SU-DHL-6 (cell line): ENCODE results near the gene ARHGAP8.

Source experiments
- H2AFZ ChIP-seq: fragments of 200-600 bp; sonication (generic); 2 replicates; pipeline ENCODE4 v1.6.1; 2014; ENCODE audit warnings: low read depth, mild to moderate bottlenecking, moderate library complexity, mixed read lengths, antibody characterized with exemption, low read length; ENCODE audit not compliant: severe bottlenecking
- H3F3A ChIP-seq: fragments of 200-600 bp; shearing (Covaris generic); 2 replicates; pipeline ENCODE4 v1.6.0; 2016; ENCODE audit warnings: antibody characterized with exemption, mild to moderate bottlenecking; ENCODE audit not compliant: insufficient read depth
- H3K27ac ChIP-seq: fragments of 200-600 bp; sonication (generic); 2 replicates; pipeline ENCODE4 v1.5.1; 2016; ENCODE audit warnings: low read depth, mild to moderate bottlenecking, low read length, moderate library complexity, mixed read lengths
- H3K27me3 ChIP-seq: fragments of 200-600 bp; sonication (generic), shearing (Covaris generic); 2 replicates; pipeline ENCODE4 v1.6.0; 2014; ENCODE audit warnings: mild to moderate bottlenecking, low read length
- H3K36me3 ChIP-seq: fragments of 200-600 bp; sonication (generic); 2 replicates; pipeline ENCODE4 v1.6.1; 2014; ENCODE audit warnings: mild to moderate bottlenecking, low read length, mixed read lengths
- H3K4me2 ChIP-seq: fragments of 300-600, 200-600 bp; shearing (Covaris generic), sonication (generic); 2 replicates; pipeline ENCODE4 v1.6.0; 2014; ENCODE audit warnings: low read length, low read depth, mild to moderate bottlenecking; ENCODE audit not compliant: poor library complexity, severe bottlenecking
- H3K4me3 ChIP-seq: fragments of 200-600 bp; sonication (generic); 2 replicates; pipeline ENCODE4 v1.5.1; 2014; ENCODE audit warnings: antibody characterized with exemption, low read length, mild to moderate bottlenecking, mixed read lengths; ENCODE audit not compliant: insufficient read depth, poor library complexity, severe bottlenecking
- H3K79me2 ChIP-seq: fragments of 200-600 bp; sonication (generic); 2 replicates; pipeline ENCODE4 v1.6.1; 2014; ENCODE audit warnings: mild to moderate bottlenecking, low read length, moderate library complexity; ENCODE audit not compliant: insufficient read depth
- H3K9ac ChIP-seq: fragments of 200-600 bp; sonication (generic); 2 replicates; pipeline ENCODE4 v1.7.0; 2014; ENCODE audit warnings: mild to moderate bottlenecking, low read length
- H3K9me2 ChIP-seq: fragments of 200-600 bp; sonication (generic); replicated peaks from 2 replicates; pipeline ENCODE4 v1.6.1; 2014; ENCODE audit warnings: low read length; ENCODE audit not compliant: insufficient read depth
- H3K9me3 ChIP-seq: fragments of 200-600 bp; sonication (generic); 2 replicates; pipeline ENCODE4 v1.6.1; 2014; ENCODE audit warnings: low read length, mixed read lengths; ENCODE audit not compliant: insufficient read depth
- H4K20me1 ChIP-seq: fragments of 200-600 bp; sonication (generic); 2 replicates; pipeline ENCODE4 v1.6.1; 2014; ENCODE audit warnings: low read depth, mild to moderate bottlenecking, antibody characterized with exemption, low read length, moderate library complexity, mixed read lengths
- CTCF ChIP-seq: fragments of 200-600 bp; sonication (generic); IDR thresholded peaks from one replicate; pipeline ENCODE4 v1.5.1; 2017; ENCODE audit warnings: antibody characterized with exemption, mild to moderate bottlenecking, low read length, moderate library complexity; ENCODE audit not compliant: insufficient read depth, poor library complexity, severe bottlenecking
- EZH2phosphoT487 ChIP-seq: fragments of 200-600 bp; sonication (generic), shearing (Covaris generic); conservative IDR thresholded peaks from 2 replicates; pipeline ENCODE4 v1.6.1; 2018; ENCODE audit warnings: mild to moderate bottlenecking, antibody characterized with exemption, low read length, moderate library complexity, mixed read lengths

ARHGAP8 gene

GRCh38 chr22:44879301-44879680, 126.9 kb downstream of the ARHGAP8 start:
- no peaks in the 10 kb centered on the region for H3K9me3 ChIP-seq
- H3K4me2 ChIP-seq = no peak overlapping the region
- H3K36me3 ChIP-seq = no peaks in the 10 kb centered on the region
- no peaks in the 10 kb centered on the region for H3K9me2 ChIP-seq
- TF ChIP-seq CTCF (no peak), EZH2phosphoT487 (no peak)
- H4K20me1 ChIP-seq = no peaks in the 10 kb centered on the region
- H2AFZ ChIP-seq = no peak overlapping the region
- H3F3A ChIP-seq = no peaks in the 10 kb centered on the region
- H3K27me3 ChIP-seq = no peaks in the 10 kb centered on the region
- no peak overlapping the region for H3K9ac ChIP-seq
- no peak overlapping the region for H3K27ac ChIP-seq
- no peak overlapping the region for H3K4me3 ChIP-seq
- H3K79me2 ChIP-seq = no peaks in the 10 kb centered on the region

GRCh38 chr22:44880610-44881290, 128.4 kb downstream of the ARHGAP8 start:
- no peaks in the 10 kb centered on the region for H3F3A ChIP-seq
- H4K20me1 ChIP-seq = no peaks in the 10 kb centered on the region
- H3K27me3 ChIP-seq = no peaks in the 10 kb centered on the region
- H3K9me3 ChIP-seq = no peaks in the 10 kb centered on the region
- H3K79me2 ChIP-seq = no peaks in the 10 kb centered on the region
- H3K9me2 ChIP-seq = no peaks in the 10 kb centered on the region
- H3K4me2 ChIP-seq = no peak overlapping the region
- H3K4me3 ChIP-seq = no peak overlapping the region
- TF ChIP-seq EZH2phosphoT487 (no peak), CTCF (no peak)
- no peak overlapping the region for H3K9ac ChIP-seq
- no peaks in the 10 kb centered on the region for H3K36me3 ChIP-seq
- no peak overlapping the region for H3K27ac ChIP-seq
- no peak overlapping the region for H2AFZ ChIP-seq

- H3K9me3 ChIP-seq = no peaks in the 10 kb centered on the region
- no peak overlapping the region for H3K4me2 ChIP-seq
- TF ChIP-seq EZH2phosphoT487 = no peak
- no peak for TF ChIP-seq CTCF
- H3K4me3 ChIP-seq = no peak overlapping the region
- no peaks in the 10 kb centered on the region for H3F3A ChIP-seq
- H3K79me2 ChIP-seq = no peaks in the 10 kb centered on the region
- H3K27me3 ChIP-seq = no peaks in the 10 kb centered on the region
- H3K9me2 ChIP-seq = no peaks in the 10 kb centered on the region
- no peak overlapping the region for H3K27ac ChIP-seq
- no peaks in the 10 kb centered on the region for H4K20me1 ChIP-seq
- H3K9ac ChIP-seq = no peak overlapping the region
- H3K36me3 ChIP-seq = no peaks in the 10 kb centered on the region
- H2AFZ ChIP-seq = no peak overlapping the region
These were observed 129.2 kb downstream of the ARHGAP8 start for GRCh38 chr22:44881624-44882023.
